HG02588 (cell line): ENCODE measurements around the gene MACF1.
A peak's percentile ranks its signal among the peaks of the same experiment; 100 is the strongest.

Experiments
- ATAC-seq: cut with Tn5 transposase; IDR thresholded peaks from one replicate; pipeline ENCODE4 v1.9.1; 2021; ENCODE audit warnings: mild to moderate bottlenecking, moderate library complexity; ENCODE audit not compliant: unreplicated experiment

The MACF1 gene

GRCh38 chr1:39255222-39255621 is 50.7 kb downstream of the MACF1 start:
- no peak for ATAC-seq

- ATAC-seq: no peak
Measured at GRCh38 chr1:39258146-39258924, 53.8 kb downstream of the MACF1 start.

GRCh38 chr1:39258925-39259244 is 54.4 kb downstream of the MACF1 start:
- ATAC-seq: no peak

GRCh38 chr1:39261712-39262221 is 57.3 kb downstream of the MACF1 start:
- no peak for ATAC-seq

- ATAC-seq: no peak
Measured at GRCh38 chr1:39262802-39263201, 58.3 kb downstream of the MACF1 start.

GRCh38 chr1:39266269-39266668 is 61.8 kb downstream of the MACF1 start:
- no peak for ATAC-seq

GRCh38 chr1:39266792-39267191 is 62.3 kb downstream of the MACF1 start:
- no peak for ATAC-seq

- ATAC-seq: no peak
Measured at GRCh38 chr1:39268112-39268581, 63.7 kb downstream of the MACF1 start.

GRCh38 chr1:39268906-39269305 is 64.4 kb downstream of the MACF1 start:
- no peak for ATAC-seq

- ATAC-seq: no peak
Measured at GRCh38 chr1:39269349-39269748, 64.9 kb downstream of the MACF1 start.

GRCh38 chr1:39269791-39270342 is 65.4 kb downstream of the MACF1 start:
- peak; percentile 48 for ATAC-seq

- ATAC-seq: no peak
Measured at GRCh38 chr1:39270368-39270767, 65.9 kb downstream of the MACF1 start.

- ATAC-seq: peak; percentile 51
Measured at GRCh38 chr1:39272027-39272797, 67.7 kb downstream of the MACF1 start.

GRCh38 chr1:39272798-39273469 is 68.4 kb downstream of the MACF1 start:
- ATAC-seq: no peak

GRCh38 chr1:39275836-39276507 is 71.5 kb downstream of the MACF1 start:
- no peak for ATAC-seq

GRCh38 chr1:39277879-39278278 is 73.4 kb downstream of the MACF1 start:
- no peak for ATAC-seq

- ATAC-seq: no peak
Measured at GRCh38 chr1:39282537-39283216, 78.2 kb downstream of the MACF1 start.

- no peak for ATAC-seq
Measured at GRCh38 chr1:39283858-39284257, 79.4 kb downstream of the MACF1 start.

- no peak for ATAC-seq
Measured at GRCh38 chr1:39287541-39287940, 83.0 kb downstream of the MACF1 start.
